ENCODE data around the gene ATXN1L. TPM values are rescaled to one million over a fixed set of nuclear protein-coding genes. Genes with fewer than 3 reads are reported as not detected.

The ATXN1L gene
- total and polyA plus RNA-seq, 2 donors (not counting 1 experiment from before 2014, with no cell fraction given): 21.3 to 39.5 TPM

- no peak for DNase-seq
- CTCF ChIA-PET: interaction anchor here (1.5 kb wide), 1 partner anchor 43 kb away, joined by 4 read pairs; the partner anchor contains the start of gene AP1G1
- WGBS (ENCODE audit: insufficient coverage): 98% methylated on average over 7 of the region's 8 CpGs
- no peaks in the 10 kb centered on the region for H3K9me3 ChIP-seq (ENCODE audit: control extremely low read depth in 1 of 3, control insufficient read depth in 2 of 3, insufficient read depth in 1 of 3, low read length in 2 of 3)
- TF ChIP-seq CTCF (IDR thresholded peaks at IDR 0.05) (no peak), EZH2 (IDR thresholded peaks at IDR 0.05; ENCODE audit: borderline replicate concordance, insufficient read depth, low read depth, low read length, poor library complexity, severe bottlenecking) (no peak)
- peak overlapping the region in 1 of 2 donors; percentile 81 for H3K27ac ChIP-seq (ENCODE audit: low read length in 2 of 2)
- peaks cover 0 to 49% of the 10 kb centered on the region in 2 experiments for H3K36me3 ChIP-seq (replicated peaks in 1 of 2; ENCODE audit: control extremely low read depth in 1 of 2, control insufficient read depth in 1 of 2, extremely low read depth in 1 of 2, insufficient read depth in 2 of 2, low read length in 1 of 2)
- H3K4me1 Mint-ChIP-seq: peaks cover 66% of the 10 kb centered on the region
- H3K9ac ChIP-seq (ENCODE audit: low read length): no peak overlapping the region
- H3K27me3 Mint-ChIP-seq: no peaks in the 10 kb centered on the region
- POLR2A ChIA-PET: no interaction called here
- H3K4me3 Mint-ChIP-seq: no peak overlapping the region
- H3K79me2 ChIP-seq (ENCODE audit: control insufficient read depth, insufficient read depth, low read length): peaks cover 82% of the 10 kb centered on the region
- no peaks in the 10 kb centered on the region for H3K9me3 Mint-ChIP-seq (ENCODE audit: insufficient read depth)
- H2AFZ ChIP-seq (ENCODE audit: insufficient read depth, low read depth, low read length, poor library complexity, severe bottlenecking): no peak overlapping the region
- no peak for ATAC-seq (ENCODE audit: low read depth)
- no peaks in the 10 kb centered on the region for H3K27me3 ChIP-seq (replicated peaks in 1 of 4; ENCODE audit: control extremely low read depth in 1 of 4, control insufficient read depth in 3 of 4, insufficient read depth in 4 of 4, low read length in 3 of 4)
- H4K20me1 ChIP-seq (ENCODE audit: control insufficient read depth, insufficient read depth, low read length, poor library complexity, severe bottlenecking): peaks cover 6% of the 10 kb centered on the region
- no peak overlapping the region for H3K4me2 ChIP-seq (replicated peaks; ENCODE audit: low read depth, low read length, poor library complexity, severe bottlenecking)
- intact Hi-C loops (cut with micrococcal nuclease): no loop called here
- H3K4me1 ChIP-seq (ENCODE audit: control insufficient read depth in 2 of 2, insufficient read depth in 2 of 2, low read length in 2 of 2): peaks cover 28 to 36% of the 10 kb centered on the region in 2 donors
- peak overlapping the region; percentile 90 for H3K27ac Mint-ChIP-seq
- no peak overlapping the region for H3K4me3 ChIP-seq (ENCODE audit: control extremely low read depth in 1 of 5, extremely low read depth in 1 of 5, insufficient read depth in 1 of 5, low read depth in 2 of 5, low read length in 4 of 5)
Observed at GRCh38 chr16:71851746-71852145, 6.0 kb downstream of the ATXN1L start.

GRCh38 chr16:71852158-71852557, 6.4 kb downstream of the ATXN1L start:
- H3K4me1 ChIP-seq (ENCODE audit: control insufficient read depth in 2 of 2, insufficient read depth in 2 of 2, low read length in 2 of 2): peaks cover 24 to 31% of the 10 kb centered on the region in 2 donors
- CTCF ChIA-PET: interaction anchor here (0.7 to 1.5 kb wide), 4 partner anchors 21 to 43 kb away, joined by 3 to 4 read pairs (median 3); partner anchors contain the start of genes AP1G1 and ZNF821
- no peak overlapping the region for H2AFZ ChIP-seq (ENCODE audit: insufficient read depth, low read depth, low read length, poor library complexity, severe bottlenecking)
- no peaks in the 10 kb centered on the region for H3K9me3 Mint-ChIP-seq (ENCODE audit: insufficient read depth)
- H3K9ac ChIP-seq (ENCODE audit: low read length): no peak overlapping the region
- H3K36me3 ChIP-seq (replicated peaks in 1 of 2; ENCODE audit: control extremely low read depth in 1 of 2, control insufficient read depth in 1 of 2, extremely low read depth in 1 of 2, insufficient read depth in 2 of 2, low read length in 1 of 2): peaks cover 0 to 49% of the 10 kb centered on the region in 2 experiments
- H3K4me2 ChIP-seq (replicated peaks; ENCODE audit: low read depth, low read length, poor library complexity, severe bottlenecking): no peak overlapping the region
- peaks cover 6% of the 10 kb centered on the region for H4K20me1 ChIP-seq (ENCODE audit: control insufficient read depth, insufficient read depth, low read length, poor library complexity, severe bottlenecking)
- ATAC-seq (ENCODE audit: low read depth): no peak
- peaks cover 63% of the 10 kb centered on the region for H3K4me1 Mint-ChIP-seq
- H3K79me2 ChIP-seq (ENCODE audit: control insufficient read depth, insufficient read depth, low read length): peaks cover 78% of the 10 kb centered on the region
- no peaks in the 10 kb centered on the region for H3K27me3 Mint-ChIP-seq
- intact Hi-C loops (cut with micrococcal nuclease): no loop called here
- no peak overlapping the region for H3K4me3 ChIP-seq (ENCODE audit: control extremely low read depth in 1 of 5, extremely low read depth in 1 of 5, insufficient read depth in 1 of 5, low read depth in 2 of 5, low read length in 4 of 5)
- POLR2A ChIA-PET: no interaction called here
- peak overlapping the region in 1 of 2 donors; percentile 81 for H3K27ac ChIP-seq (ENCODE audit: low read length in 2 of 2)
- H3K4me3 Mint-ChIP-seq: no peak overlapping the region
- H3K27ac Mint-ChIP-seq: peak overlapping the region; percentile 90
- no peak for TF ChIP-seq CTCF (IDR thresholded peaks at IDR 0.05)
- TF ChIP-seq EZH2 (IDR thresholded peaks at IDR 0.05; ENCODE audit: borderline replicate concordance, insufficient read depth, low read depth, low read length, poor library complexity, severe bottlenecking): no peak
- H3K27me3 ChIP-seq (replicated peaks in 1 of 4; ENCODE audit: control extremely low read depth in 1 of 4, control insufficient read depth in 3 of 4, insufficient read depth in 4 of 4, low read length in 3 of 4): no peaks in the 10 kb centered on the region
- no peaks in the 10 kb centered on the region for H3K9me3 ChIP-seq (ENCODE audit: control extremely low read depth in 1 of 3, control insufficient read depth in 2 of 3, insufficient read depth in 1 of 3, low read length in 2 of 3)
- DNase-seq: no peak
- WGBS (ENCODE audit: insufficient coverage): no CpG with 5 or more reads among the region's 3 CpGs

Data from B cell (primary cell).